Keratinocyte (primary cell): ENCODE results near the gene DPP10.

Source experiments
- EZH2 ChIP-seq: IDR thresholded peaks from one replicate; pipeline ENCODE4 v1.6.1; 2012; ENCODE audit warnings: inconsistent platforms, mild to moderate bottlenecking, low read length, moderate library complexity
- TF ChIP-seq, protein P1 (sequence below), 3 experiments: IDR thresholded peaks in 1 of 3; conservative IDR thresholded peaks in 1 of 3; optimal IDR thresholded peaks in 1 of 3; 2 replicates in 2 of 3; 3 replicates in 1 of 3; pipeline versions ENCODE3 to v1.5.1; 2011; ENCODE audit warnings: low read length in 3 of 3, mild to moderate bottlenecking in 3 of 3, moderate library complexity in 2 of 3, control low read depth in 1 of 3, inconsistent platforms in 1 of 3; ENCODE audit not compliant: insufficient read depth in 2 of 3; ENCODE audit errors: extremely low read depth in 1 of 3

DNA sequence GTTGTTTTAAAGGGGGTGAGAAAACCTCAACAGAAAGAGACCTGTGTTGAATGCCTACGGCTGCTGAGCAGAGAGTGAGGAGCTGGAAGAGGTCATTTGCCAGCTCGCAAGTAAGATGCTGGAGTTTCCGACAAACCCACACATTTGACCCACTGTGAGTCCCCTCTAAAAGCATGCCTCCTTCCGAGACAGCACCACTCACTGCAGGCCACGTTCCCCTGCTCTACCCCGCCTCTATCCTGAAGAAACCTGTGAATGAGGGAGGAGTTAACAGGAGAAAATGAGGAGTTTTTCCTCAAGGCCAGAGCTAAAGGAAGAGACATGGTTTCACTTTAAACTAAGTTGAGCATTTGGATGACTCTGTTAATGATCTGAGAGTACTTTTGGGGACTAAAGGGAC, 188.7 kb downstream of the DPP10 start:
- TF ChIP-seq, protein P1, sequence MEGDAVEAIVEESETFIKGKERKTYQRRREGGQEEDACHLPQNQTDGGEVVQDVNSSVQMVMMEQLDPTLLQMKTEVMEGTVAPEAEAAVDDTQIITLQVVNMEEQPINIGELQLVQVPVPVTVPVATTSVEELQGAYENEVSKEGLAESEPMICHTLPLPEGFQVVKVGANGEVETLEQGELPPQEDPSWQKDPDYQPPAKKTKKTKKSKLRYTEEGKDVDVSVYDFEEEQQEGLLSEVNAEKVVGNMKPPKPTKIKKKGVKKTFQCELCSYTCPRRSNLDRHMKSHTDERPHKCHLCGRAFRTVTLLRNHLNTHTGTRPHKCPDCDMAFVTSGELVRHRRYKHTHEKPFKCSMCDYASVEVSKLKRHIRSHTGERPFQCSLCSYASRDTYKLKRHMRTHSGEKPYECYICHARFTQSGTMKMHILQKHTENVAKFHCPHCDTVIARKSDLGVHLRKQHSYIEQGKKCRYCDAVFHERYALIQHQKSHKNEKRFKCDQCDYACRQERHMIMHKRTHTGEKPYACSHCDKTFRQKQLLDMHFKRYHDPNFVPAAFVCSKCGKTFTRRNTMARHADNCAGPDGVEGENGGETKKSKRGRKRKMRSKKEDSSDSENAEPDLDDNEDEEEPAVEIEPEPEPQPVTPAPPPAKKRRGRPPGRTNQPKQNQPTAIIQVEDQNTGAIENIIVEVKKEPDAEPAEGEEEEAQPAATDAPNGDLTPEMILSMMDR (optimal IDR thresholded peaks at IDR 0.05 in 1 of 3, IDR thresholded peaks at IDR 0.05 in 1 of 3, conservative IDR thresholded peaks at IDR 0.05 in 1 of 3; ENCODE audit: extremely low read depth in 1 of 3, insufficient read depth in 2 of 3, low read length in 3 of 3): no peak
- no peak for TF ChIP-seq EZH2
